Astrocyte (in vitro differentiated cells and primary cell): ENCODE data around the gene AFF3. TPM values are rescaled to one million over a fixed set of nuclear protein-coding genes. Genes with fewer than 3 reads are reported as not detected.

Experiments
- DNase-seq: peaks from one replicate; pipeline ENCODE4 v3.0.0-alpha.2; 2010; ENCODE audit warnings: low read depth
- FAIRE-seq: peaks from 2 replicates; lab custom pipeline; 2011; peaks lifted over from hg19 to GRCh38; lab: Jason Lieb, UNC
- H2AFZ ChIP-seq: 2 replicates; pipeline ENCODE4 v1.6.0; 2012; ENCODE audit warnings: low read depth, low read length, inconsistent platforms
- H3K27ac ChIP-seq: 2 replicates; pipeline ENCODE4 v1.5.1; 2011; ENCODE audit warnings: low read depth, low read length, inconsistent platforms
- H3K27me3 ChIP-seq: 2 replicates; pipeline ENCODE4 v1.6.0; 2011; ENCODE audit warnings: low read length, inconsistent platforms; ENCODE audit not compliant: insufficient read depth
- H3K36me3 ChIP-seq: 2 replicates; pipeline ENCODE4 v1.5.1; 2011; ENCODE audit warnings: low read length, inconsistent platforms; ENCODE audit not compliant: insufficient read depth
- H3K4me1 ChIP-seq: 2 replicates; pipeline ENCODE4 v1.5.1; 2011; ENCODE audit warnings: low read length, inconsistent platforms; ENCODE audit not compliant: insufficient read depth
- H3K4me2 ChIP-seq: 2 replicates; pipeline ENCODE4 v1.6.0; 2012; ENCODE audit warnings: low read length, inconsistent platforms
- H3K4me3 ChIP-seq: 2 replicates; pipeline ENCODE4 v1.5.1; 2011; ENCODE audit warnings: low read depth, mild to moderate bottlenecking, low read length, inconsistent platforms; ENCODE audit not compliant: insufficient read depth
- H3K79me2 ChIP-seq: 2 replicates; pipeline ENCODE4 v1.6.0; 2012; ENCODE audit warnings: mild to moderate bottlenecking, low read length, inconsistent platforms; ENCODE audit not compliant: insufficient read depth
- H3K9ac ChIP-seq: 2 replicates; pipeline ENCODE4 v1.6.0; 2012; ENCODE audit warnings: mild to moderate bottlenecking, low read length, inconsistent platforms
- H3K9me3 ChIP-seq: 2 replicates; pipeline ENCODE4 v1.5.1; 2012; ENCODE audit warnings: low read depth, mild to moderate bottlenecking, low read length, inconsistent platforms; ENCODE audit not compliant: insufficient read depth
- H4K20me1 ChIP-seq: 2 replicates; pipeline ENCODE4 v1.6.0; 2012; ENCODE audit warnings: low read length, inconsistent platforms; ENCODE audit not compliant: insufficient read depth
- H3K27ac Mint-ChIP-seq: one replicate; pipeline ENCODE4 v1.8.0; 2021; ENCODE audit warnings: mild to moderate bottlenecking, mixed read lengths; ENCODE audit not compliant: unreplicated experiment
- H3K27me3 Mint-ChIP-seq: one replicate; pipeline ENCODE4 v1.8.0; 2021; ENCODE audit warnings: low read depth, mixed read lengths; ENCODE audit not compliant: unreplicated experiment
- H3K36me3 Mint-ChIP-seq: one replicate; pipeline ENCODE4 v1.8.0; 2021; ENCODE audit warnings: low read depth, mixed read lengths; ENCODE audit not compliant: unreplicated experiment
- H3K4me1 Mint-ChIP-seq: one replicate; pipeline ENCODE4 v1.8.0; 2021; ENCODE audit warnings: low read depth, mixed read lengths; ENCODE audit not compliant: unreplicated experiment
- H3K4me3 Mint-ChIP-seq: one replicate; pipeline ENCODE4 v1.8.0; 2021; ENCODE audit warnings: mild to moderate bottlenecking, moderate library complexity, mixed read lengths; ENCODE audit not compliant: unreplicated experiment
- H3K9me3 Mint-ChIP-seq: one replicate; pipeline ENCODE4 v1.8.0; 2021; ENCODE audit warnings: mild to moderate bottlenecking, mixed read lengths; ENCODE audit not compliant: unreplicated experiment
- EZH2 ChIP-seq: IDR thresholded peaks from 2 replicates; pipeline ENCODE4 v1.6.1; 2012; ENCODE audit warnings: mild to moderate bottlenecking, low read length, inconsistent platforms; ENCODE audit not compliant: insufficient read depth
- total RNA-seq: library from RNA; stranded (reverse); gene quantifications from 2 replicates; pipeline ENCODE4 v1.2.1, GENCODE V29; 2021
- TF ChIP-seq, protein P1 (sequence below): IDR thresholded peaks from 2 replicates; pipeline ENCODE4 v1.5.1; 2011; ENCODE audit warnings: low read depth, mild to moderate bottlenecking, inconsistent platforms, low read length, moderate library complexity; ENCODE audit not compliant: insufficient read depth

The AFF3 gene
- total RNA-seq, 1 donor from 2014 or later = 14.7 TPM

DNA sequence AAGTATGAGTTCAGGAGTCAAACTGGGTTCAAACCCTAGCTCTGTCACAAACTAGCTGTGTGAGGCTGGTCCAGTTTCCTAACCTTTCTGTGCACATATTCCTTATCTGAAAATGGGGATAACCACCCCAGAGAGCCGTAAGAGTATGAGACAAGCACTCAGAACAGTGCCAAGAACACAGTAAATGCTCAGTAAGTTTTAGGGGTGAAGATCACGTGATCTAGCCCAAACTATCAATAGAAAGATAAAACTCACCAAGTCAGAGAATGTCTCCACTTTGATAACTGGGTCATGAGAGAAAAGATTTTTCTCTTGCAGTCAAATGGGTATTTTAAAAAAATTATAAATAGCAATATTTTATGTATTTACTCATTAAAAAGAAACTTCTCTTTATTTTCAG lies 433.2 kb downstream of the AFF3 start:
- H3K36me3 ChIP-seq = no peaks in the 10 kb centered on the region
- no peak overlapping the region for H3K4me3 Mint-ChIP-seq
- no peak overlapping the region for H2AFZ ChIP-seq
- H3K27me3 ChIP-seq = no peaks in the 10 kb centered on the region
- no peak overlapping the region for H3K27ac ChIP-seq
- H3K9ac ChIP-seq = no peak overlapping the region
- TF ChIP-seq, protein P1, sequence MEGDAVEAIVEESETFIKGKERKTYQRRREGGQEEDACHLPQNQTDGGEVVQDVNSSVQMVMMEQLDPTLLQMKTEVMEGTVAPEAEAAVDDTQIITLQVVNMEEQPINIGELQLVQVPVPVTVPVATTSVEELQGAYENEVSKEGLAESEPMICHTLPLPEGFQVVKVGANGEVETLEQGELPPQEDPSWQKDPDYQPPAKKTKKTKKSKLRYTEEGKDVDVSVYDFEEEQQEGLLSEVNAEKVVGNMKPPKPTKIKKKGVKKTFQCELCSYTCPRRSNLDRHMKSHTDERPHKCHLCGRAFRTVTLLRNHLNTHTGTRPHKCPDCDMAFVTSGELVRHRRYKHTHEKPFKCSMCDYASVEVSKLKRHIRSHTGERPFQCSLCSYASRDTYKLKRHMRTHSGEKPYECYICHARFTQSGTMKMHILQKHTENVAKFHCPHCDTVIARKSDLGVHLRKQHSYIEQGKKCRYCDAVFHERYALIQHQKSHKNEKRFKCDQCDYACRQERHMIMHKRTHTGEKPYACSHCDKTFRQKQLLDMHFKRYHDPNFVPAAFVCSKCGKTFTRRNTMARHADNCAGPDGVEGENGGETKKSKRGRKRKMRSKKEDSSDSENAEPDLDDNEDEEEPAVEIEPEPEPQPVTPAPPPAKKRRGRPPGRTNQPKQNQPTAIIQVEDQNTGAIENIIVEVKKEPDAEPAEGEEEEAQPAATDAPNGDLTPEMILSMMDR = no peak
- TF ChIP-seq EZH2 = no peak
- H3K79me2 ChIP-seq = no peaks in the 10 kb centered on the region
- no peaks in the 10 kb centered on the region for H4K20me1 ChIP-seq
- no peak overlapping the region for H3K27ac Mint-ChIP-seq
- peaks cover 21% of the 10 kb centered on the region for H3K4me1 Mint-ChIP-seq
- peaks cover 2% of the 10 kb centered on the region for H3K36me3 Mint-ChIP-seq
- peaks cover 12% of the 10 kb centered on the region for H3K4me1 ChIP-seq
- H3K9me3 ChIP-seq = no peaks in the 10 kb centered on the region
- no peak overlapping the region for H3K4me3 ChIP-seq
- H3K4me2 ChIP-seq = no peak overlapping the region
- FAIRE-seq (no peak), DNase-seq (no peak)
- no peaks in the 10 kb centered on the region for H3K9me3 Mint-ChIP-seq
- no peaks in the 10 kb centered on the region for H3K27me3 Mint-ChIP-seq

DNA sequence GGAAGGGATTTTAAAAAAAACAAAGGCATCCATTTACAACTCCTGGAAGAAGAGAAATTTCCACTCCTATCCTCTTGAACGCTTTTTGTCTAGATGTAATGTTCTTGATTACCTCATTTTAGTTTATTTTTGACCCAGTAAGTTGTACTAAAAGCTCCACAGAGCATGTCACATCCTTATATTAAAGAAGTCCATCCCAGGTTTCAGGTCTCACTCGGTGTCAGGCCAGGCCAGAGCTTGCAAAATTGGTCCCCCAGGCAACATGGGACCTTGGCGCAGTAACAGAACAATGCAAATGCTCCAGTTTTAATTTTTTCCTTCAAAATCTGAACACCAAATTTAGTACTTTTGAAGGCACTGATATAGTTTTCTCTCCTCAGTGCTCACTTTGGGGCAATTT lies 434.2 kb downstream of the AFF3 start:
- peaks cover 29% of the 10 kb centered on the region for H3K4me1 Mint-ChIP-seq
- Histone ChIP-seq H3K4me1 (peaks cover 12% of the 10 kb centered on the region), H3K9ac (no peak overlapping the region), H3K79me2 (no peaks in the 10 kb centered on the region), H3K27ac (no peak overlapping the region), H3K4me2 (no peak overlapping the region), H3K4me3 (no peak overlapping the region), H2AFZ (no peak overlapping the region), H3K9me3 (no peaks in the 10 kb centered on the region), H3K27me3 (no peaks in the 10 kb centered on the region), H3K36me3 (no peaks in the 10 kb centered on the region), H4K20me1 (no peaks in the 10 kb centered on the region)
- TF ChIP-seq, protein P1 = no peak
- TF ChIP-seq EZH2 = no peak
- H3K27ac Mint-ChIP-seq = no peak overlapping the region
- H3K4me3 Mint-ChIP-seq = no peak overlapping the region
- no peaks in the 10 kb centered on the region for H3K36me3 Mint-ChIP-seq
- H3K27me3 Mint-ChIP-seq = no peaks in the 10 kb centered on the region
- no peak for DNase-seq
- no peaks in the 10 kb centered on the region for H3K9me3 Mint-ChIP-seq
- FAIRE-seq = no peak

DNA sequence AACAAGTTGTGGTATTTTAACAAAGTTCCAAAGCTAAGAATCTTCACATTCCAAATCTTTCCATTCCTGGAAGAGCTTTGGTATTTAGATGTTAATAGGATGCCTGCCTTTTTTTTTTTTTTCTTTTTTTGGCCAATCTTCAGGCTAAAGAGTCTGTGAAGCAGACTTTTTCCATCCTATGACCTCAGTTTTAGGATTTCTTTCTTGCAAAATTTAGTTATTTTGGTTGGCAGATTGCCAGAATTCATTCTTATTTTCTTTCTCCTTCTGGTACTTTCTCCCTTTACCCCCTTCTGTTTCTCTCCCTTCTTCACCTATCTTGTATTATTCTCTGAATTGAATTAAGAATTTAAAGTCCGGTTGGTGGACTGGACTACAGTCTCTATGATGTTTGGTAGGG lies 434.8 kb downstream of the AFF3 start:
- Histone ChIP-seq H3K79me2 (no peaks in the 10 kb centered on the region), H3K4me3 (no peak overlapping the region), H3K36me3 (no peaks in the 10 kb centered on the region), H3K9ac (no peak overlapping the region), H3K27me3 (no peaks in the 10 kb centered on the region), H3K9me3 (no peaks in the 10 kb centered on the region), H3K4me2 (peak overlapping the region; percentile 21), H3K4me1 (peaks cover 12% of the 10 kb centered on the region), H3K27ac (peak overlapping the region; percentile 33), H2AFZ (no peak overlapping the region), H4K20me1 (no peaks in the 10 kb centered on the region)
- Mint-ChIP-seq H3K27me3 (no peaks in the 10 kb centered on the region), H3K4me3 (no peak overlapping the region), H3K4me1 (peaks cover 30% of the 10 kb centered on the region), H3K9me3 (no peaks in the 10 kb centered on the region), H3K36me3 (no peaks in the 10 kb centered on the region), H3K27ac (peak overlapping the region; percentile 19)
- DNase-seq (peak; percentile 80), FAIRE-seq (peak; percentile 90)
- TF ChIP-seq, protein P1 = no peak
- TF ChIP-seq EZH2 = no peak
